ENCODE measurements around the gene KISS1R. TPM values are rescaled to one million over a fixed set of nuclear protein-coding genes. Genes with fewer than 3 reads are reported as not detected.

The KISS1R gene
- total and polyA plus RNA-seq, 2 experiments from 2014 or later = 1.3 to 2.1 TPM

- no peak for TF ChIP-seq CTCF (IDR thresholded peaks at IDR 0.05; ENCODE audit: poor library complexity)
- TF ChIP-seq EZH2 (IDR thresholded peaks at IDR 0.05; ENCODE audit: borderline replicate concordance) = no peak
- TF ChIP-seq EZH2phosphoT487 (IDR thresholded peaks at IDR 0.05; ENCODE audit: low read depth, severe bottlenecking, unreplicated experiment) = no peak
- Histone ChIP-seq H3K27ac (no peak overlapping the region), H3K27me3 (no peaks in the 10 kb centered on the region), H3K79me2 (peaks cover 75% of the 10 kb centered on the region), H3K4me3 (no peak overlapping the region), H3K4me2 (no peak overlapping the region), H3K36me3 (replicated peaks; ENCODE audit: insufficient read depth, low read depth) (no peaks in the 10 kb centered on the region), H3K4me1 (ENCODE audit: insufficient read depth) (peaks cover 3% of the 10 kb centered on the region), H4K20me1 (ENCODE audit: insufficient read depth, poor library complexity, severe bottlenecking) (peaks cover 20% of the 10 kb centered on the region), H3K9me2 (replicated peaks; ENCODE audit: insufficient read depth) (no peaks in the 10 kb centered on the region), H3K9me3 (ENCODE audit: low read depth) (no peaks in the 10 kb centered on the region), H2AFZ (no peak overlapping the region)
- DNase-seq (ENCODE audit: low spot score) = no peak
- WGBS (ENCODE audit: low lambda C conversion rate, missing lambda C conversion rate) = 85% methylated on average over 13 of the region's 14 CpGs
Measured at GRCh38 chr19:907183-907853, 9.8 kb upstream of the KISS1R start.

- H3K27me3 ChIP-seq = no peaks in the 10 kb centered on the region
- no peaks in the 10 kb centered on the region for H4K20me1 ChIP-seq (ENCODE audit: insufficient read depth, poor library complexity, severe bottlenecking)
- H3K79me2 ChIP-seq = peaks cover 63% of the 10 kb centered on the region
- peak overlapping the region; percentile 80 for H3K4me2 ChIP-seq
- no peak overlapping the region for H3K27ac ChIP-seq
- no peaks in the 10 kb centered on the region for H3K9me2 ChIP-seq (replicated peaks; ENCODE audit: insufficient read depth)
- 92% methylated on average over 45 of the region's 54 CpGs for WGBS (ENCODE audit: low lambda C conversion rate, missing lambda C conversion rate)
- no peaks in the 10 kb centered on the region for H3K36me3 ChIP-seq (replicated peaks; ENCODE audit: insufficient read depth, low read depth)
- no peak overlapping the region for H2AFZ ChIP-seq
- TF ChIP-seq EZH2 (IDR thresholded peaks at IDR 0.05; ENCODE audit: borderline replicate concordance) (no peak), EZH2phosphoT487 (IDR thresholded peaks at IDR 0.05; ENCODE audit: low read depth, severe bottlenecking, unreplicated experiment) (no peak), CTCF (IDR thresholded peaks at IDR 0.05; ENCODE audit: poor library complexity) (no peak)
- H3K9me3 ChIP-seq (ENCODE audit: low read depth) = no peaks in the 10 kb centered on the region
- H3K4me3 ChIP-seq = no peak overlapping the region
- DNase-seq (ENCODE audit: low spot score) = no peak
- peaks cover 8% of the 10 kb centered on the region for H3K4me1 ChIP-seq (ENCODE audit: insufficient read depth)
Measured at GRCh38 chr19:911197-912033, 5.7 kb upstream of the KISS1R start.

GRCh38 chr19:912181-913079 is 4.7 kb upstream of the KISS1R start:
- DNase-seq (ENCODE audit: low spot score) = peak; percentile 53
- Histone ChIP-seq H3K27ac (peak overlapping the region; percentile 89), H3K79me2 (peaks cover 54% of the 10 kb centered on the region), H3K9me2 (replicated peaks; ENCODE audit: insufficient read depth) (no peaks in the 10 kb centered on the region), H3K36me3 (replicated peaks; ENCODE audit: insufficient read depth, low read depth) (no peaks in the 10 kb centered on the region), H3K27me3 (peaks cover 8% of the 10 kb centered on the region), H4K20me1 (ENCODE audit: insufficient read depth, poor library complexity, severe bottlenecking) (no peaks in the 10 kb centered on the region), H3K4me1 (ENCODE audit: insufficient read depth) (peaks cover 14% of the 10 kb centered on the region), H3K4me3 (peak overlapping the region; percentile 91), H2AFZ (no peak overlapping the region), H3K9me3 (ENCODE audit: low read depth) (no peaks in the 10 kb centered on the region), H3K4me2 (peak overlapping the region; percentile 80)
- TF ChIP-seq EZH2 (IDR thresholded peaks at IDR 0.05; ENCODE audit: borderline replicate concordance) (no peak), CTCF (IDR thresholded peaks at IDR 0.05; ENCODE audit: poor library complexity) (no peak), EZH2phosphoT487 (IDR thresholded peaks at IDR 0.05; ENCODE audit: low read depth, severe bottlenecking, unreplicated experiment) (no peak)
- no CpG with 5 or more reads among the region's 69 CpGs for WGBS (ENCODE audit: low lambda C conversion rate, missing lambda C conversion rate)

All from hepatocyte (in vitro differentiated cells).